Natural killer cell (primary cell): ENCODE data around the gene CFD. TPM values are rescaled to one million over a fixed set of nuclear protein-coding genes. Genes with fewer than 3 reads are reported as not detected.

Experiments used
- ATAC-seq, 3 donors: fragments of 150-1000 bp in 2 of 3; fragments of 200-7000 bp in 1 of 3; cut with Tn5 transposase; 1 replicate in 1 of 3; 2 replicates in 2 of 3; pipeline ENCODE4 v1.10.0; 2021; ENCODE audit warnings: mild to moderate bottlenecking in 2 of 3, moderate library complexity in 2 of 3
- DNase-seq, 2 donors: peaks; one replicate each; pipeline versions ENCODE4 v3.0.0 to v3.0.0-alpha.2; 2013 to 2021; ENCODE audit warnings: mixed read lengths in 1 of 2
- H3K27ac ChIP-seq: one replicate; pipeline ENCODE4 v1.5.1; 2013; ENCODE audit warnings: mild to moderate bottlenecking, low read length
- H3K27me3 ChIP-seq: one replicate; pipeline ENCODE4 v1.6.1; 2013; ENCODE audit warnings: low read length; ENCODE audit not compliant: control insufficient read depth, insufficient read depth
- H3K36me3 ChIP-seq: one replicate; pipeline ENCODE4 v1.6.1; 2013; ENCODE audit warnings: low read length; ENCODE audit not compliant: control insufficient read depth, insufficient read depth
- H3K4me1 ChIP-seq: one replicate; pipeline ENCODE4 v1.6.1; 2013; ENCODE audit warnings: low read length; ENCODE audit not compliant: control insufficient read depth, insufficient read depth
- H3K4me3 ChIP-seq: one replicate; pipeline ENCODE4 v1.5.1; 2013; ENCODE audit warnings: low read length
- H3K9me3 ChIP-seq: one replicate; pipeline ENCODE4 v1.6.1; 2013; ENCODE audit warnings: low read length; ENCODE audit not compliant: control insufficient read depth, insufficient read depth
- H3K27ac Mint-ChIP-seq, 2 donors: one replicate each; pipeline ENCODE4 v1.8.0; 2022; ENCODE audit warnings: mild to moderate bottlenecking in 2 of 2, mixed read lengths in 2 of 2, moderate library complexity in 1 of 2
- H3K27me3 Mint-ChIP-seq, 2 donors: one replicate each; pipeline ENCODE4 v1.8.0; 2022; ENCODE audit warnings: low read depth in 2 of 2, mixed read lengths in 2 of 2
- H3K36me3 Mint-ChIP-seq: one replicate; pipeline ENCODE4 v1.8.0; 2022; ENCODE audit warnings: mixed read lengths
- H3K4me1 Mint-ChIP-seq, 2 donors: one replicate each; pipeline ENCODE4 v1.8.0; 2022; ENCODE audit warnings: mixed read lengths in 2 of 2
- H3K4me3 Mint-ChIP-seq: one replicate; pipeline ENCODE4 v1.8.0; 2022; ENCODE audit warnings: mild to moderate bottlenecking, moderate library complexity, mixed read lengths
- H3K9me3 Mint-ChIP-seq, 2 donors: one replicate each; pipeline ENCODE4 v1.8.0; 2022; ENCODE audit warnings: mixed read lengths in 2 of 2
- CTCF ChIP-seq: fragments of 200-600 bp; IDR thresholded peaks from one replicate; pipeline ENCODE4 v1.8.0; 2022; ENCODE audit warnings: antibody characterized with exemption
- WGBS: methylation state at CpG from one replicate; pipeline ENCODE4 v1.1.7; 2013; ENCODE audit warnings: missing lambda C conversion rate; ENCODE audit not compliant: insufficient coverage; 5-methylcytosine and 5-hydroxymethylcytosine counted together
- intact Hi-C: fragments of 100-400 bp; cut with micrococcal nuclease; formaldehyde crosslinking; loops from one replicate; pipeline ENCODE4 v1.14.2; 2022
- total RNA-seq, 4 donors: library from RNA; stranded (reverse); fragments of 120-200 nt in 1 of 4; gene quantifications; one replicate each; pipeline versions ENCODE4 v1.2.3 to v1.2.4, GENCODE V29; 2013 to 2022

Gene CFD
- total RNA-seq, 3 donors from 2014 or later (not counting 1 experiment from before 2014, with no cell fraction given): 2.9 to 47.5 (median 10.4) TPM

- H3K36me3 Mint-ChIP-seq: no peaks in the 10 kb centered on the region
- no peak overlapping the region for H3K27ac Mint-ChIP-seq
- Histone ChIP-seq H3K27ac (no peak overlapping the region), H3K4me3 (no peak overlapping the region), H3K4me1 (peaks cover 7% of the 10 kb centered on the region), H3K36me3 (no peaks in the 10 kb centered on the region), H3K9me3 (no peaks in the 10 kb centered on the region), H3K27me3 (peaks cover 7% of the 10 kb centered on the region)
- no peak overlapping the region for H3K4me3 Mint-ChIP-seq
- H3K4me1 Mint-ChIP-seq: peaks cover 0 to 4% of the 10 kb centered on the region in 2 donors
- H3K9me3 Mint-ChIP-seq: no peaks in the 10 kb centered on the region
- peaks cover 7 to 11% of the 10 kb centered on the region in 2 donors for H3K27me3 Mint-ChIP-seq
- intact Hi-C loops: no loop called here
- ATAC-seq (no peak), DNase-seq (no peak)
- WGBS: 87% methylated on average over 12 of the region's 12 CpGs
- no peak for TF ChIP-seq CTCF
Measured at GRCh38 chr19:855142-855541, 4.3 kb upstream of the CFD start.

- no peak for ATAC-seq
- 78% methylated on average over 40 of the region's 40 CpGs for WGBS
Measured at GRCh38 chr19:855566-856120, 3.8 kb upstream of the CFD start.

GRCh38 chr19:858284-858683, 1.2 kb upstream of the CFD start:
- Histone ChIP-seq H3K4me1 (peaks cover 32% of the 10 kb centered on the region), H3K4me3 (no peak overlapping the region), H3K27me3 (peaks cover 7% of the 10 kb centered on the region), H3K27ac (no peak overlapping the region), H3K9me3 (no peaks in the 10 kb centered on the region), H3K36me3 (no peaks in the 10 kb centered on the region)
- H3K36me3 Mint-ChIP-seq: no peaks in the 10 kb centered on the region
- ATAC-seq: no peak
- intact Hi-C loops: no loop called here
- no peaks in the 10 kb centered on the region for H3K9me3 Mint-ChIP-seq
- 73% methylated on average over 7 of the region's 9 CpGs for WGBS
- H3K4me1 Mint-ChIP-seq: peaks cover 8 to 15% of the 10 kb centered on the region in 2 donors
- H3K27me3 Mint-ChIP-seq: peaks cover 7 to 15% of the 10 kb centered on the region in 2 donors
- no peak overlapping the region for H3K27ac Mint-ChIP-seq
- no peak for TF ChIP-seq CTCF
- no peak overlapping the region for H3K4me3 Mint-ChIP-seq
- DNase-seq: no peak

More at GRCh38 chr19:855566-856120, 3.8 kb upstream of the CFD start:
- Histone ChIP-seq H3K9me3 (no peaks in the 10 kb centered on the region), H3K4me3 (no peak overlapping the region), H3K27me3 (peaks cover 7% of the 10 kb centered on the region), H3K4me1 (peaks cover 9% of the 10 kb centered on the region), H3K27ac (no peak overlapping the region), H3K36me3 (no peaks in the 10 kb centered on the region)
- TF ChIP-seq CTCF: no peak
- H3K4me3 Mint-ChIP-seq: no peak overlapping the region
- intact Hi-C loops: no loop called here
- no peaks in the 10 kb centered on the region for H3K9me3 Mint-ChIP-seq
- H3K4me1 Mint-ChIP-seq: peaks cover 0 to 4% of the 10 kb centered on the region in 2 donors
- H3K27me3 Mint-ChIP-seq: peaks cover 7 to 11% of the 10 kb centered on the region in 2 donors
- no peak overlapping the region for H3K27ac Mint-ChIP-seq
- H3K36me3 Mint-ChIP-seq: no peaks in the 10 kb centered on the region
- no peak for DNase-seq
